Stimulated activated CD4-positive, alpha-beta T cell treated with anti-CD3 and anti-CD28 coated beads, Interleukin-12 subunit alpha, Interleukin-12 subunit beta, amount 100 ng/mL, for 4 hours (primary cell): Measurements from ENCODE around the gene SLC25A4.

Experiments used
- DNase-seq: peaks from one replicate; pipeline ENCODE4 v3.0.0-alpha.2; 2020

The SLC25A4 gene

DNA sequence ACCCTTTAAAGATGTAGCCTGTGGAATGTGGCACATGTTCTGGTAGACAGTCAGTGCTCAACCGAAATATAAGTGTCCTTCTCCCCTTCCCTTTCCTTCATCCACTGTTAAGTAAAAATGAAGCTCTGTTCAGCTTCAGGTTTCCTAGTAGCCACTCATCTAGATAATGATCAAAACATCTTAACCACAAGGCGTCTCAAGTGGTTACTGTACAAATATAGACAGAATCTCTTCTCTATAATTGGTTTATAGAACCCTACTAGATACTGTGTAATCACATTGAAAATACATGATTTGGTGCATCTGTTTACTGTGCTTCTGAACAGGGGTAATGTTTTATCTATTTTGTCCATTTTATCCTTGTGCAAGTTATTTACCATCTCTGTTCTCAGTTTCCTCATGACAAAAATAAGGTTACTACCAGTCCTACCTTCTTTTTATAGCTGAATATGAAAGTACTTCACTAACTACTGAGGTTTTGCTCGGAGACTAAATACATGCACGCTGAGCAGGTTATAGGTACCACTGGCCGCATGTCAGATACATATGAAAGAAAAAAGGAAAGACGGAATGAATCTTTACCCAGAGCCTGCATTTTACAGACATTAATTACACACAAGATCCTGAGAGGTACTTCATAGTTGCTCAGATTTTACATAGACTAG lies 20.3 kb upstream of the SLC25A4 start:
- DNase-seq, result no peak

DNA sequence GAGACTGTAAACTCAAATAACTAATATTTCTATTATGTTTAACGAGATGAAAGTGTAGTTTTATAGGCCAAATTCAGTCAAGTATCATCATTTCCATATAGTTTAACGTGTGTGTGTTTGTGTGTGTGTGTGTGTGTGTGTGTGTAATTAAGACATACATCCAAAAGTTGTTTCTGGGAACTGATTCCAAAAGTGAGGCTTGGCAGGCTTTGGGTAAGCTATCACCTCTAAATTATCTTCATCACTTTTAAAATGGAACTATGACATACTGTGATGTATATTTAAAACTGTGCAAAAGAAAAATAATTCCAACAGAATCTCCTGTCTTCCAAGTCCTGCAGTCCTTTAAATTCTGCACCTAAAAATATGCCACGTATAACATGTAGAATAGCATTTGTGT lies 19.1 kb upstream of the SLC25A4 start:
- no peak for DNase-seq

DNA sequence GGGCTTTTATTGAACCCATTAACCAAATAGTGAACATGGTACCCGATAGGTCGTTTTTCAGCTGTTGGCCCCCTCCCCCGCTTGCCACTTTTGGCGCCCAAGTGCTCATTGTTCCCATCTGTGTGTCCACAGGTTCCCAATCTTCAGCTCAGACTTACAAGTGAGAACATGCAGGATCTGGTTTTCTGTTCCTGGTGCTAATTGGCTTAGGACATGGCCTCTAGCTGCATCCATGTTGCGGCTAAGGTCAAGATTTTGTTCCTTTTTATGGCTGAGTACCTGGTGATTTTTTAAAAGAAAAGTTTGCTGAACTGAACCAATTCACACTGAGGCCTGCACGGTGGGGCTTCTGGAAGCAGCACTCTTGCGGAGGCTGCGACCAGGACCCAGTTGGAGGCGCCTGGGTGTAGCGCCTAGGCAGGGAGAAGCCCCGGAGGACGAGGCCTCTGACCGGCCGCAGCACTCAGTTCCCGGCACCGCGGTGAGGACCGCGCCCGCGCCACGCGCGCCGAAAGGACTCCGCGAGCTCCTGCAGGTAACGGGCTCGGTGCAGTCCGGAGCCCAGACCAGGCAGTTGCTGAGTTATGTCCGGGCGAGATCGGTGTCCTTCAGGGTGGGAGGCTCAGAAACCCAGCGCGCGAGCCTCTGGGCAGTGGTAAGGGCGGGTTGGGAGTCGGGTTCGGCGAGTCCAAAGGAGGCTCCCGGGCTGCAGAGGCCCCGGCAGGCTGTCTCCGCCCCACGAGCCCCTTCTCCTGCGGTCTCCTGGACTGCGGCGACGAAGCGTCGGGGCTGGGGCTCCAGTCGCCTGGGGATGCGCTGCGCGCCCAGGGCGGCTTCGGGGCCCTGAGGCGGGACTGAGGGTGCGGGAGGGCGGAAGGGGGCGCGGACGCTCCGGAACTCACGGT lies 15.8 kb upstream of the SLC25A4 start:
- DNase-seq, result no peak

DNA sequence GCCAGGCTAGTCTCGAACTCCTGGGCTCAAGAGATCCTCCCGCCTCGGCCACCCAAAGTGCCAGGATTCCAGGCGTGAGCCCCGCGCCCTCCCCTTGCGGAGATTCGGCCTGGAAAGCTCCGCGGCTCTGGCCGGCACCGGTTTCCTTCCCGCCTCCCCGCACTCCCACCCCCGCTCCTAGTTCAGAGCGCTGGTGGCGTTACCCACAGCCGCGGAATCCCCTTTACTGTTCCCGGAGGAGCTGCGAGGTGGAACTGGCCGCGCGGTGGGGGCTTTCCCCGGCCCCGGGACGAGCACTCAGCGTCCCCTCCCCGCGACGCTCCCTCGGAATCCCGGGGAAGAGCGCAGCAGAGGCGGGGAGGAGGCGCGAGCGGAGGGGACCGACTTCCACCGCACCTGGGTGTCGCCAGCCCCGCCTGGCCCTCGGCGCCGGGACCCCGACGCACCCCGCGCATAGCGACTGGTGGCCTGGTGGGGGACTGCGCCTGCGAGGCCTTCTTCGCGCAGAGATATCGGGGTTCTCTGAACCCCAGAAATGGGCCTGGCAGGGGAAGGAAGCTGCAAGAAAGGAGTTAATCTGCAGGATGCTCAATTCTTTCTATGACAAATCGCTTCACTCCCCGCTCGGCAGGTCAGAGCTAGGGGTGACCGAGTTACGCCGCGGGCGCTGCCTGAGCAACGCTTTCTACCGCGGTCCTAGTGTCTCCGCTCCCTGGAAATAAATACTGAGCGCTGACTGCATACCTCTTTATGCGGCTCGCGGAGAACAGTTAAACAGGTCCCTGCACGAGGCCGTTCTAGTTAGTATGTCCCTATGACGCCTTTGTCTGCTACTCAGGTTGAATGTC lies 14.6 kb upstream of the SLC25A4 start:
- no peak for DNase-seq

DNA sequence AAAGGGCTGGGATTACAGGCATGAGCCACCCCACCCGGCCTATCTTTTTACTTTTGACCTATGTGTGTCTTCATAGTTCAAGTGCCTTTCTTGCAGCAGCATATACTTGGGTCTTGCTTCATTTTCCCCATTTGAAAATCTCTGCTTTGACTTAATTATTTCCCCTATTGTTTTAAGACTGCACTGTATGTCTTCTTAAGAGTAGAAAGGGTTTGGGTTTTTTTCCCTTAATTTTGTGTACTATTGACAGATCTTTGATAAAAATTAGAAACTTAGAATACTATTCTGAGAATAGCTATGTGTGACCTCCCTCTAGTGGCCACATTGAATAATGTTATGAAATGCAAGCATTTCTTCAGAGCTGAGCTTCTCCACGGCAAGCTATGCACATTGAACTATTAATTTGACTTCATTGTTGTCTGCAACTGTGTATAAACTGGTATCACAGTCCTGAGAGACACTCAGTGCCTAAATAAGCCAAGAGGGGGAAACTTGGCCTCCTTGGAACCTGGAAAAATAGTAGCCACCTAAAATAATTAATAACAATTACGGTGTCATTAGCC lies 8.7 kb upstream of the SLC25A4 start:
- no peak for DNase-seq

DNA sequence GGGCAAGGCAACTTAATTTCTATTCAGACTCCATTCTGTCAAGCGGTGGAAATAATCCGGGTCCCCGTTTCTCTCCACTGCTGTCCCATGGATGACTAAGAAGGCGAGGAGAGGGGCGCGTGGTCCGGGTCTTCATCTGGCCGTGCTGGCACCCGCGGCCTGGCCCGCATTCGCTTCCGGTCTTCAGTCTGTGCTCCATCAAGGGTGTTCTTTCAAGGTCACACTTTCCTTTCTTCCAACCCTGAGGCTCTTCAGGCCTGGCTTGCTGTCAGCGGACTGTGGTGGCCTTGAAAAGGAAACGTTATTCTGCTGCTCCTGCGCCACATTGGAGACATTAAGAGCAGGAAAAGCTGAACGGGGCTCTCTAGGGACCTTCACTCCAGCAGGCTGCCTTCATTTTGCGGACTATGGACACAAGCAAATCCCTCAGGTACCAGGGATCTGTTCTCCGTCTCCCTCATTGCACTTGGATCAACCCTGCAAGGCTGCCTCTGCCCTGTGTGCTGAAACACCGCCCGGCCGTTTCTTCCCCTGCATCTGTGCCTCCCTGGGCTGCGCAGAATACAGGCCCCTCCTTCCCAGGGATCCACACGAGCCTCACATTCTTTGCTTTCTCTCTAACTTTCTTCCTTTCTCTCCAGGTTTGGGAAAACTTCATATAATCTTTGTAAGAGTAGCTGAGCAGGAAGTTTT lies 5.7 kb upstream of the SLC25A4 start:
- no peak for DNase-seq

DNA sequence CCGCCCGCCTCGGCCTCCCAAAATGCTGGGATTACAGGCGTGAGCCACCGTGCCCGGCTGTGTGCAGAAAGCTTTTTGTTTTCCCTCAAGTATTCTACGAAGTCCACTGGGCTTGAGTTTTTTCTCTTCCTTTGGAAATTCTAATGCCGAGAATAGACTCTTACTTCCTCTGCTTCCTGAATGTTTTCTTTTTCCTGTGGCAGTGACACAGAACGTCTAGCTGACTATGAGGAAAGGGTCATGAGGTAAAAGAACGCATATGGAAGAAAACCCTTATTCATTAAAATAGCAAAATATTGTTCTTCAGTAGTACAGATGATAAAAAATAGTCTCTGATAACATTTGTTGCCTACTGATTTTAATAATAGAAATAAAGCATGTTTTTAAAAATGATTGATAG lies 4.9 kb upstream of the SLC25A4 start:
- DNase-seq, result no peak

DNA sequence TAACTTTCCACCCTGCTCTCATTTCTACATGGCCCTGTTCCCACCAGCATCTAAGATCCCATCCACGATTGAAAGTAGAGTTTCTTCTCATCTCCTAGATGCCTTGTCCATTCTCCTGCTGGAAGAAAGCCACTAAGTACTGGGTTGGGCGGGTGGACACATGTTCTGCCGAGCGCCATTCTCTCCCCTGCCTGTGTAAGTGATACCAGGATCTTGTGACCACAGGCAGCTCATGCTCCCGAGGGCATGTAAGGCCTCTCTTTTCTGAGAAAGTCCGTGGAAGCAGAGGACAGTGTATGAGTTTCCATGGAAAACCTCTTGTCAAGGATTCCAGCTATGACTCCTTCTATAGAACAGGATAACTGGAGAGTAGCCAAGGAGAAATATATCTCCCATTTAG lies 3.3 kb upstream of the SLC25A4 start:
- DNase-seq, result no peak

DNA sequence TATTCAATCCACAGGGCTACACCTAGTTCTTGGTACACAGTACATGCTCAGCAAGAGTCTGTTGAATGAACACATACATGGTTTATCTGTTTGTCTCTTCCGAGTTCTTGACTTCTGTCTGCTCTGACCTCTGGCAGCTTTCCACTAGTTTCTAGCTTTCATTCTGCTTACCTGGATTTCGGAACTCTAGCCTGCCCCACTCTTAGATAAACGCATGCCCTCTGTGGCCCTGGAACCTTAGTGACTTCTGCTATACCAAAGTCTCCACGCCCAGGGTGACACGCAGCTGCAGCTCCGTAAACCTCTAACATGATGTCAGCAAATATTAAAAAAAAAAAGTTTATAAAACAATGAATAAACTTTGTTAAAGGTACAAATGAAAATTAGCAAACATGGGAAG lies 1.3 kb upstream of the SLC25A4 start:
- DNase-seq, result no peak

DNA sequence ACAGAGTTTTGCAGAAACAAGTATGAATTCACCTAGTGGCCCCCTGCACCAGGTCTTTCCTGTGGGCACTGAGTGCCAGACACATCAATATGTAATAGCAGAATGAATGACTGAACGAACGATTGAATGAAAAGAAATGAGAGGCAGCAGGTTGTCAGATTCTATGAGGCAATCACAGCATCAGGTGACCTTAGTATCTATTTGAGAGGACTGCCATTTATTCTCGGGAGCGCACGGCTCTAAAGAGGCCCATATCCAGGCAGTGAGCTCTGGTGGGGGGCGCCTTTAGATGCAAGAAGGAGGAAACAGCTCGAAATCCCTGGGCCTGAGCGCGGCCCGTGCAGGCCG lies 528 bp upstream of the SLC25A4 start:
- no peak for DNase-seq

DNA sequence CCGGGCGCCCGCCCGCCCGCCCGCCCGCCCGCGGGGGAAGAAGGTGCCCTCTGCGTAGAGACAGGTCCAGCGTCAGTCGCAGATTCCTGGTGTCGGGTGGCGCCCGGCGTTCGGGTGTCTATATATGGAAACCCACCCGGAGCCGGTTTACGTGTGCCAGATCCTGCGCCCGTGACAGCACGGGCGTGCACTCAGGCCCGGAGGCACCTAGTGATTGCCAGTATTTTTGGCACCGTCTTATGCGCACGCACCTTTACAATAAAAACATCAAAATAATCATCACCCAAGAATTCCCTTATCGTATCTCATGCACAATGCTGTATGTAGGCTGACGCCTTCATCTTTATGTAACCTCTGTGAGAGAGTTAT lies 519 bp downstream of the SLC25A4 start:
- DNase-seq, result no peak

DNA sequence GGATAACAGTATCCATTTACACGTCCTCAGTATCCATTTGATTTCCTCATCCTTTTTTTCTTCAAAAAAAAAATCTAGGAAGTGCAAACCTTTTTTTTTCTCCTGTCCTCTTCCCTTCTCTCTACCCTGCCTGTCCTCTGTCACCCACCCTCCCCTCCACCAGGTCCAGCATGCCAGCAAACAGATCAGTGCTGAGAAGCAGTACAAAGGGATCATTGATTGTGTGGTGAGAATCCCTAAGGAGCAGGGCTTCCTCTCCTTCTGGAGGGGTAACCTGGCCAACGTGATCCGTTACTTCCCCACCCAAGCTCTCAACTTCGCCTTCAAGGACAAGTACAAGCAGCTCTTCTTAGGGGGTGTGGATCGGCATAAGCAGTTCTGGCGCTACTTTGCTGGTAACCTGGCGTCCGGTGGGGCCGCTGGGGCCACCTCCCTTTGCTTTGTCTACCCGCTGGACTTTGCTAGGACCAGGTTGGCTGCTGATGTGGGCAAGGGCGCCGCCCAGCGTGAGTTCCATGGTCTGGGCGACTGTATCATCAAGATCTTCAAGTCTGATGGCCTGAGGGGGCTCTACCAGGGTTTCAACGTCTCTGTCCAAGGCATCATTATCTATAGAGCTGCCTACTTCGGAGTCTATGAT lies 1.7 kb downstream of the SLC25A4 start:
- DNase-seq, result no peak

DNA sequence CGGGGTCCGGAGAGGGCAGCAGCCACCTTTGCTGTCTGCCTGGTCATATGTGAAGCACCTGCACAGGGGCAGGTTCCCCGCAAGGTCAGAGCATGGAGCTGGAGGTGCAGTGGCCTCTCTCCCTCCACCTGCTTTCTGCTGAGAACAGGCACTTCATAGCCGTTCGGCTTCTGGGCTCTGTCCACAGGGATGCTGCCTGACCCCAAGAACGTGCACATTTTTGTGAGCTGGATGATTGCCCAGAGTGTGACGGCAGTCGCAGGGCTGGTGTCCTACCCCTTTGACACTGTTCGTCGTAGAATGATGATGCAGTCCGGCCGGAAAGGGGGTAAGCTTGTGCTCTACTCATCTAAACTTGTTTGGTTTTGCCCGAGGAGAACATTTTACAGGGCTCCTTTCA lies 2.5 kb downstream of the SLC25A4 start:
- DNase-seq, result no peak

DNA sequence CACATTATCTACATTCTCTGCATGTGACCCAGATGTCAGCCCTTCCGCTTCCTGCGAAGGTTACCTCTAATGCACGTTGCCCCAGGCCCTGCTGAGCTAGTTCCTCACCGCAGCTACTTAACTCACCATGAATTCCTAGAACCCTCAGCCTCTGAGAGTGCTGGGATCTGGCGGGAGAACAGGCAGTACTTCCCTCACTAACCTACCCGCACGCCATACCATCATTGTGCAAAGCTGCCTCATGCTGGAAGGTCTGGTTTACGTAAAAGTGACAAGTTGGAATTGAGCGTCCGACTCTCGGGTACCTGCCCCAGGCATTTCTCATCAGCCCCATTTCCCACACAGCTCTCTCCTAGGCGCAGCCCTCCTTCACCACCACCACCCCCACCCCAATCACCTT lies 6.3 kb downstream of the SLC25A4 start:
- no peak for DNase-seq

DNA sequence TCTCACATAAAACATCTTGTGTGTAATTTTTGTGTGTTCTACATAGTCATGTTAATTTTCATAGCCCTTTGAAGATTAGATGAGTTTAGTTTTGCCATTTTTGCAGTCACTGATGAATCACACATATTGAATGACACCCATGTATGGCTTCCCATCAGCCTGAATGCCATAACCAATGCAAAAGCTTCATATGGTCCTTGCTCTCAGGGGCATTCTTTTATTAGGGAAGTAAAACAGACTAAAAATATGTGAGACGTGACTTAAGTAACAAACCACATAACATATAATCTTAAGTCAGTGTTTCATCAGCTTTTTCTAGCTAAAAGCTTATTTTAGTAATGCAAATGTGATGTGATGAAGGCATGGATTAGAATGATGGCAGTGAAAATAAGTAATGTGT lies 8.2 kb downstream of the SLC25A4 start:
- no peak for DNase-seq

DNA sequence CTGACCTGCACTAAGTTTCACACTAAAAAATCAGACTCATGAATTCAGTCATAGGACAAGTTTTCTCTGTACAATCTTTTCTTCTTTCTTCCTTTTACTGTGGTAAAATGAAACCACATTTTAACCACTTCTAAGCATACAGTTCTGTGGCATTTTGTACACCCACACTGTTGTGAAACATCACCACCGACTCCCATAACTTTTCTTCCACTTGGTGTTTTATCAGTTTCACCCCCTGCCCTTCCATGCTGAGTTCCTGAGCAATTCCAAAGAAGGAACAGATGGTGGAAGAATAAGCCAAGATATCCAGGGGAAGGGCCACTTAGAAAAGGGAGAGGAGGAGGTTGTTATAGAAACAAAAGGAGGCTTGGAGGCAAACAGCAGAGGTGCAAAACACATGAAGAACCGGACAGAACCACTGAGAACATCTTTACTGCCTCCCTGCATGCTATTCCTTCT lies 22.6 kb downstream of the SLC25A4 start:
- no peak for DNase-seq

DNA sequence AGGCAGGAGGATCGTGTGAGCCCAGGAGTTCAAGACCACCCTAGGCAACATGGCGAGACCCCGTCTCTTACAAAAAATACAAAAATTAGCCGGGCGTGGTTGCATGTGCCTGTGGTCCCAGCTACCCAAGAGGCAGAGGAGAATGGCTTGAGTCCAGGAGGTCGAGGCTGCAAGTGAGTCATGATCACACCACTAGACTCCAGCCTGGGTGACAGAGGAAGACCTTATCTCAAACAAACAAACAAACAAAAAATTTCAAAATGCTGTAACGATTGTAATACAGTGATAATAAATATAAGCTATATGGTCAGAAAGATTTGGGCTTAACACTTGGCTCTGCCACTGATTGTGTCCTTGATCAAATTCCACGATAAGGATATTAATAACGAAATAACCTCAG lies 24.2 kb downstream of the SLC25A4 start:
- DNase-seq, result no peak

DNA sequence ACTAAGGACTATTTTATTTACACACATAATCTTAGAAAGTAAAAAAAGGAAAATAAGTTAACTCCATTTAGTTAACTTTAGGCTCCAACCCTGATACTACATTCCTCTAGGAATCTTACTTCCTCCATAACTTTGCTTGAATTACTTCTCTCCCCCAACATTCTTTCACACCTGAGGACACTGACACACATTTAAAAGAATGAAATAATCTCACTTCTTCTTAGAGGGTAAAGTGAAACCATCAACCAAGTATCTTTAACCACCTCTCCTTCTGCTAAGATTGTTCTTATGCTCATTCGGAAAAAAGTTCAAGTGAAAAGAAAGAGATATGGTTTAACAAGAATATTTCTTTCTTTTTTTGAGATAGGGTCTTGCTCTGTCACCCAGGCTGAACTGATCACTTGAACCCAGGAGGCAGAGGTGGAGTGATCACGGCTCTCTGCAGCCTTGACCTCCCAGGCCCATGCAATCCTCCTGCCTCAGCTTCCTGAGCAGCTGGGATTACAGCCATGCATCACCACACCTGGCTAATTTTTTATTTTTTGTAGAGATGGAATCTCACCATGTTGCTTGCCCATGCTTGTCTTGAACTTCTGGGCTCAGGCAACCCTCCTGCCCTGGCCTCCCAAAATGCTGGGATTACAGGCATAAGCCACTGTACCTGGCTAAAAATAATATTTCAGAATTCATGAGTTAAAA lies 28.5 kb downstream of the SLC25A4 start:
- DNase-seq, result no peak

DNA sequence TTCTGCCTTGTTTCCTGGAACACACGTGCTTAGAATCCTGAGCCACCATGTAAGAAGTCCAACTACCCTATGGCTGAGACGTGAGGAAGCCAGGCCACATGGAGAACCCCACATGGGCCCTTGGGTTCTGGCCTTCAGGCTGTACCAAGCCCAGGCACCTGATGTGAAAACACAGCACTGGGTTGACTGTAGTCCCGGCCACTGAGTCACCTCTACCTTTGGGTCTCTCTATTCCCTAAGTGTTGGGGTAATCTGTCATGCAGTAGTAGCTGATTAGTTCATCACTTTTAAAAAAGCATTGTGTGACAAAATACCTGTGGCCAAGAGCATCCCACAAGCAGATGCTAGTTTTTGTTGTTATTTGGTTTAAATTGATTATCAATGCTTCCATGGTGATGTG lies 36.4 kb downstream of the SLC25A4 start:
- DNase-seq, result no peak

DNA sequence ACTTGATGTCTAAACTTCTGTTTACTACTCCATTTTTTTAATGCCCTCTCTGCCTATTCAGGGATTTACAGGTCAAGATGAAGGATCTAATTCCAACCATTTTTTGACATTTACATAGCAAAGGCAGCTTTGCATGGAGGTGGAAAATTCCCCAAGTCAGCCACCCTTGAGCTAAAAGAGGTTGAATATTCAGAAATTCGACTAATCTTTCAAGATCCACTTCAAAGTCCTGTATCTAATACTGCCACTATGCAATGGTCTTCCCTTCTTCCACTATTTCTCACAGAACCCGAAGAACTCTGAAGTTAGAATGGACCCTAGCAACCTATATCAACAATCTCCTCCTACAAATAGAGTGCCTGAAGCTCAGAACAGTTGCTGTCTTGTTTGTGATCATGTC lies 39.2 kb downstream of the SLC25A4 start:
- DNase-seq, result no peak

DNA sequence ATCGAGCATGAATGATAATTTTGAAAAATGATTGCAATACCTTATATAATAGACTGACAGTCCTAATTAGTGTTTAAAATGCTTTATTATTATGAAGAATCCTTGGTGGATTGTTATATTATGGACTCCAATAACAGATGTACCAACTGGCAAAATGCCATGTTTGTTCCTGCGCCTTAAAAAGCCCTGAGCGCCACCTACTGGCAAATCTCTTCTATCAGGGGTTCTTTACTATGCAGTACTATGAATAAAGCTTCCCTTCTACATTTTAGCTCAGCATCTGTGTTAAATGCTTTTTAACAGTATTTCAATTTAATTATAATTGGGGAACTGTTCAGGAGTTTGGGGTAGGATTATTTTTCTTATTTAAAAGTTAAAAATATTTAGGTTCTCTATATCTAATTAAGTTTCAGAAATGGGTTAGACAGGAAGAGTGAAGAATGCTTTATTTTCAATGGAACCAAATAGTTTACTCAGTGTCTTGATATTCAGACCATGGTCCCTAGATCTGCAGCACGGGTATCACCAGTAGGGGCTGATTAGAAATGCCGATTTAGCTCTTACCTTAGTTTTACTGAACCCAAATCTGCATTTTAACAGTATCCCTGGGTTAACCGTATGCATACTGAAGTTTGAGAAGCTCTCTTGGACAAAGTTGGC lies 40.7 kb downstream of the SLC25A4 start:
- peak; percentile 67 for DNase-seq
